ENCODE data around the gene GPRIN3.

The GPRIN3 gene

DNA sequence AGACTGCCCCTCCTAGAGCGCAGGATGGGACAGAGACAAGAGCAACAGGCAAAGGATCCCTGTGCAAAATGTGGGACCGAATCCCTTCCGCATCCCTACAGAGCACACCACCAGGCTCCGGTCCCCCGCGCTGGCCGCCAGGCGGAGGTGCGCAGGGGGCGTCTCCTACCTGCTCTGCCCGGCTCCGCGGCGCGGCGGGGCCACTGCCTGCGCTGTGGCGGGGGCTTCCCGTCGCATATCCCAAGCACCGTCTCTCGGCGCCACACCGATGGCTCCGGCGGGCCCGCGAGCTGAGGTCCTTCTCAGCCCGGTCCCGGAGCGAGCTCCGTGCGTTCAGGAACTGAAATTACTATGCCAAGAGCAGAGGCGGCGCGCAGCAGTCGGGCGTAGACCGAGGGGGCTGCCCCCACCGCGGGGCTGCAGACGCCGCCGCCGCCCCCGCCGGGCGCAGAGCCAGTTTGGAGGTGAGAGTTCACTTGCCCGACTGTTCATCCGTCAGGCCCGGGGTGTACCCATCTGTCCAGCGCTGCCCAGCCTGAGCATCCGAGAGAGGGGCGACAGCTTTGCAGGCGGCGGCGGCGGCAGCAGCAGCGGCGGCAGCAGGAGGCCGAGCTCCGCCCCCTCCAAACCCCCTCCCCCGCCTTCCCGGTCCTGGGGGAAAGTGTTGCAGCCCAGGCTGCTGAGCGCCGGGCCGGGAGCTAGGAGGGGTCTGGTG is at the start of gene GPRIN3:
TSS of gene GPRIN3 (minus strand) at position 355 of the 715 bp plus-strand sequence. CDS start 57,690 bp downstream, outside the sequence.
- TF ChIP-seq Cebpa-rat (IDR thresholded peaks at IDR 0.05) = no peak
- no peaks in the 10 kb centered on the region for H3K9me3 ChIP-seq
- peaks cover 4% of the 10 kb centered on the region; the same call in 1 of the 2 replicates for H3K27me3 ChIP-seq
- peak within 1 kb of the TSS; percentile 81 for H3K9ac ChIP-seq
- H3K27ac ChIP-seq = peak within 1 kb of the TSS; percentile 73
- H3K36me3 ChIP-seq = no peaks in the 10 kb centered on the region
- peak within 1 kb of the TSS; percentile 90 for H3K4me2 ChIP-seq
- no peaks in the 10 kb centered on the region for H4K20me1 ChIP-seq
- H3K4me1 ChIP-seq = peaks cover 42% of the 10 kb centered on the region
- peak within 1 kb of the TSS; percentile 90 for H3K4me3 ChIP-seq

GRCh38 chr4:89357340-89357739 is 49.7 kb upstream of the GPRIN3 start:
- Histone ChIP-seq H3K4me3 (no peak overlapping the region), H3K9me3 (no peaks in the 10 kb centered on the region), H3K27me3 (no peaks in the 10 kb centered on the region), H4K20me1 (no peaks in the 10 kb centered on the region), H3K36me3 (no peaks in the 10 kb centered on the region), H3K9ac (no peak overlapping the region), H3K4me1 (no peaks in the 10 kb centered on the region), H3K4me2 (no peak overlapping the region), H3K27ac (no peak overlapping the region)
- no peak for TF ChIP-seq Cebpa-rat (IDR thresholded peaks at IDR 0.05)

- no peak overlapping the region for H3K4me2 ChIP-seq
- no peaks in the 10 kb centered on the region for H3K27me3 ChIP-seq
- H3K4me3 ChIP-seq = no peak overlapping the region
- H4K20me1 ChIP-seq = no peaks in the 10 kb centered on the region
- no peak overlapping the region for H3K27ac ChIP-seq
- TF ChIP-seq Cebpa-rat (IDR thresholded peaks at IDR 0.05) = no peak
- H3K9me3 ChIP-seq = no peaks in the 10 kb centered on the region
- no peaks in the 10 kb centered on the region for H3K36me3 ChIP-seq
- no peaks in the 10 kb centered on the region for H3K4me1 ChIP-seq
- no peak overlapping the region for H3K9ac ChIP-seq
These were observed 48.5 kb upstream of the GPRIN3 start for GRCh38 chr4:89356086-89356485.

- no peaks in the 10 kb centered on the region for H3K36me3 ChIP-seq
- H3K9me3 ChIP-seq = no peaks in the 10 kb centered on the region
- H3K27ac ChIP-seq = no peak overlapping the region
- H3K27me3 ChIP-seq = no peaks in the 10 kb centered on the region
- no peak for TF ChIP-seq Cebpa-rat (IDR thresholded peaks at IDR 0.05)
- no peaks in the 10 kb centered on the region for H4K20me1 ChIP-seq
- H3K4me1 ChIP-seq = no peaks in the 10 kb centered on the region
- no peak overlapping the region for H3K4me2 ChIP-seq
- no peak overlapping the region for H3K9ac ChIP-seq
- H3K4me3 ChIP-seq = no peak overlapping the region
These were observed 45.9 kb upstream of the GPRIN3 start for GRCh38 chr4:89353514-89353913.

DNA sequence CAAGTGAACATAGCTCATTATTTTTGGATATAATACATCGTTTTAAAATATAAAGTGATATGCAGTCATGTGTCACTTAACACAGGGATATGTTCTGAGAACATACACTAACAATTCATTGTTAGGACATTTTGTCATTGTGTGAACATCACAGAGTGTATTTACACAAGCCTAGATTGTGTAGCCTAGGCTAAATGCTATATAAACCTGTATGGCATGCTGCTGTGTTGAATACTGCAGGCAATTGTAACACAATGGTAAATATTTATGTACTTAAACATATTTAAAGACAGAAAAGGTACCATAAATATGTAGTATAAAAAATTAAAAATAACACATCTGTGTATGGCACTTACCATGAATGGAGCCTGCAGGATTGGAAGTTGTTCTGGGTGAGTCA is 44.9 kb upstream of the GPRIN3 start:
- Histone ChIP-seq H3K9ac (no peak overlapping the region), H3K4me2 (no peak overlapping the region), H4K20me1 (no peaks in the 10 kb centered on the region), H3K27ac (no peak overlapping the region), H3K9me3 (peaks cover 8% of the 10 kb centered on the region), H3K36me3 (no peaks in the 10 kb centered on the region), H3K4me1 (no peaks in the 10 kb centered on the region), H3K27me3 (no peaks in the 10 kb centered on the region), H3K4me3 (no peak overlapping the region)
- no peak for TF ChIP-seq Cebpa-rat (IDR thresholded peaks at IDR 0.05)

DNA sequence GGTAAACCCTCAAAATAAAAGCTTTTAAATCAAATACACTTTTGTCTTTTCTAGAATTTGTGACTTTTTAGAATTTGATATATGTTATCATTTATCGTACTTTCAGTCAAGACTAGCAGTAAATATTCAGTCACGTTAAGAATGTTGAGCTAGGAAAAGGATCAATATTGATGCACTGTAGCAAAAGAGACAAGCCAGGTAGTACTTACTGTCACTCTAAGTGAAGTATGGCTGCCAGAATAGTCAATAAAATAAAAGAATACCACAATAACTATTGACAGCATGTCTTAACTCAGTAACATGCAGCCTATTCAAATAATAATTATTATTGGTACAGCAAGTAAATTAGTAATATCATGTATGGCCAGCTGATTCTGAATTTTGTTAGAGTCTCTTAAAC is 43.6 kb upstream of the GPRIN3 start:
- no peak overlapping the region for H3K4me2 ChIP-seq
- no peaks in the 10 kb centered on the region for H3K27me3 ChIP-seq
- no peak overlapping the region for H3K9ac ChIP-seq
- H3K4me3 ChIP-seq = no peak overlapping the region
- H3K36me3 ChIP-seq = no peaks in the 10 kb centered on the region
- peaks cover 15% of the 10 kb centered on the region for H3K9me3 ChIP-seq
- H3K27ac ChIP-seq = no peak overlapping the region
- no peaks in the 10 kb centered on the region for H4K20me1 ChIP-seq
- H3K4me1 ChIP-seq = no peaks in the 10 kb centered on the region
- no peak for TF ChIP-seq Cebpa-rat (IDR thresholded peaks at IDR 0.05)

DNA sequence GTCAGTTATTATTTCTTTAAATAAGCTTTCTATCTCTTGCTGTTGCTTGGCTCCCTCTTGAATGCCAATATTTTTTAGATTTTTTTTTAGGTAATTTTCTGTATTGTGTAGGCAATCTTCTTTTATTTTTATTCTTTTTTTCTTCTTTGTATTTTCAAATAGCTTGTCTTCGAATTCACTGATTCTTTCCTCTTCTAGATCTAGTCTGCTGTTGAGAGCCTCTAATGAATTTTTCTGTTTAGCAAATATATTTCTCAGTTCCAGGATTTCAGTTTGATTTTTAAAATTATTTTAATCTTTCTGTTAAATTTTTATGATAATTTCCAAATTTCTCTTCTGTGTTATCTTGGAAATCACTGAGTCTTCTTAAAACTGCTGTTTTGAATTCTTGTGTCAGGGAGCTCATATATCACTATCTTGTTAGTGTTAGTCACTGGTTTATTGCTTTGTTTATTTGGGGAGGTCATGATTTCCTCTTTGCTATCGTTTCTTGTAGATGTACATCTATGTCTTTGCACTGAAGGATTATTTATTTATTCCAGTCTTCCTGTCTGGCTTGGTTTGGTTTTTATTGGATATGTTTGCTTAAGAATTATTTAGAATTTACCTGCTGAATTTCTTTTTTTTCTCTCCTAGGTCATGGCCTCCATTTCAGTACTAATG is 39.9 kb upstream of the GPRIN3 start:
- TF ChIP-seq Cebpa-rat (IDR thresholded peaks at IDR 0.05) = no peak
- Histone ChIP-seq H3K9me3 (peaks cover 15% of the 10 kb centered on the region), H3K4me2 (no peak overlapping the region), H3K4me1 (no peaks in the 10 kb centered on the region), H3K4me3 (no peak overlapping the region), H3K27me3 (no peaks in the 10 kb centered on the region), H4K20me1 (no peaks in the 10 kb centered on the region), H3K27ac (no peak overlapping the region), H3K9ac (no peak overlapping the region), H3K36me3 (no peaks in the 10 kb centered on the region)

- Histone ChIP-seq H3K4me3 (no peak overlapping the region), H3K36me3 (no peaks in the 10 kb centered on the region), H4K20me1 (no peaks in the 10 kb centered on the region), H3K4me2 (no peak overlapping the region), H3K4me1 (no peaks in the 10 kb centered on the region), H3K27me3 (no peaks in the 10 kb centered on the region), H3K9me3 (peaks cover 15% of the 10 kb centered on the region), H3K9ac (no peak overlapping the region), H3K27ac (no peak overlapping the region)
- TF ChIP-seq Cebpa-rat (IDR thresholded peaks at IDR 0.05) = no peak
These were observed 37.0 kb upstream of the GPRIN3 start for GRCh38 chr4:89344571-89344970.

GRCh38 chr4:89338206-89338605 is 30.6 kb upstream of the GPRIN3 start:
- no peaks in the 10 kb centered on the region for H3K4me1 ChIP-seq
- H3K4me2 ChIP-seq = no peak overlapping the region
- H4K20me1 ChIP-seq = no peaks in the 10 kb centered on the region
- H3K36me3 ChIP-seq = no peaks in the 10 kb centered on the region
- no peak overlapping the region for H3K4me3 ChIP-seq
- no peak overlapping the region for H3K27ac ChIP-seq
- no peak overlapping the region for H3K9ac ChIP-seq
- no peaks in the 10 kb centered on the region for H3K27me3 ChIP-seq
- no peaks in the 10 kb centered on the region for H3K9me3 ChIP-seq
- TF ChIP-seq Cebpa-rat (IDR thresholded peaks at IDR 0.05) = no peak

DNA sequence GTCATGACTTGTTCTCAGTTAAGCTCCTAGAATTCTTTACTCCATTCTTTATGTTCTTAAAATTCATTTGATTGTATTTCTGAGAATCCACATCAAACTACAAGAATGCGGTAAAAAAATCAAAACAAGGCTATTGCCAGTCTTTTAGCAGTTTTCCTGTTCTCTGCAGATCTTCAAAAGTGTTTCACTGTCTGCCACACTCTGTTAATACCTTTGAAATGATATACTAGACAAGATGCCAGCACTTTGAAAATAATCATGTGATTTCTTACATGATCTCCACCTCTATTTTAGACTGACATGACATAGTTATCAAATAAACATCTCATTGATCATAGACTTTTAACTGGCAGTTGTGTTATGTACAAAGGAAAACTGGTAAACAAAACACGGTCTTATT is 30.1 kb upstream of the GPRIN3 start:
- Histone ChIP-seq H3K9me3 (no peaks in the 10 kb centered on the region), H4K20me1 (no peaks in the 10 kb centered on the region), H3K36me3 (no peaks in the 10 kb centered on the region), H3K27ac (no peak overlapping the region), H3K27me3 (no peaks in the 10 kb centered on the region), H3K9ac (no peak overlapping the region), H3K4me3 (no peak overlapping the region), H3K4me2 (no peak overlapping the region), H3K4me1 (no peaks in the 10 kb centered on the region)
- TF ChIP-seq Cebpa-rat (IDR thresholded peaks at IDR 0.05) = no peak

Data from BLaER1 (cell line).